Measurements from ENCODE around the gene CUX1.

CUX1 gene

DNA sequence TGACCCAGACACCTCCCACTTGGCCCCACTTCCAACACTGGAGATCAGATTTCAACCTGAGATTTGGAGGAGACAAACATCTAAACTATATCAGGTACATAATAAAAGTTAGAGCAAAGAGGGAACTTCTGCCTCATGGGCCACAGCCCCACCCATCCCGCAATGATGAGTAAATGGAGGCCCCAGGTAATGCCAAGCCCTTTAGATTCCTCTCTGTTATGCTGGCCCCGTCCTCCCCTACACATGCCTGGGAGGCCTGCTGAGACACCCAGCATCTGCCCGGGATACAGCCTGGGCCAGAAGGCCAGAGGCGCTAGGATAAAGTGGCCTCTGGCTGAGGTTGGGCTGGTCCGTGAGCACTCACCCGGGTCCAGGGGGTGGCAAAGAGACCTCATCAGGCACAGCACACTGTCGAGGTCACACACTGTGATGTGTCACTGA, 283.7 kb downstream of the CUX1 start:
- no peak for DNase-seq (ENCODE audit: low read depth)
- TF ChIP-seq CTCF (IDR thresholded peaks at IDR 0.05; ENCODE audit: control insufficient read depth, insufficient read depth, low read depth, low read length, missing control alignments): no peak
- H3K4me3 ChIP-seq (ENCODE audit: control insufficient read depth, low read depth, low read length): no peak overlapping the region

GRCh38 chr7:102101926-102102325, 284.5 kb downstream of the CUX1 start:
- H3K4me3 ChIP-seq (ENCODE audit: control insufficient read depth, low read depth, low read length): no peak overlapping the region
- DNase-seq (ENCODE audit: low read depth): no peak
- no peak for TF ChIP-seq CTCF (IDR thresholded peaks at IDR 0.05; ENCODE audit: control insufficient read depth, insufficient read depth, low read depth, low read length, missing control alignments)

DNA sequence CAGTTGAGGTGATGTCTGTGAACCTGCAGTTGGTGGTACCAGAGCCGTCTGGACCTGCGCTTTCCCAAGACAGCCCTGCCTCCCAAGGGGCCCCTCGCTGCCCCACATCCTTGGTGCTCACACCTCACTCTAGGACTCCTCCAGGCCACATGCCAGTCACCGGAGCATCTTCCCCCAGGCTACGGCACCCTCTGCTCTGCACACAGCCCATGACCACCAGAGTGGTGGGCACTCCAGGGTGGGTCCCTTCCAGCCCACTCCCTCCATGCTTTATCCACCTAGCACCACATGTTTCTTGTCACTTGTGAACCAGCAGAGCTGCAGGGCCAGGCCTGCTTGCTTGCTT, 285.6 kb downstream of the CUX1 start:
- DNase-seq (ENCODE audit: low read depth): no peak
- no peak overlapping the region for H3K4me3 ChIP-seq (ENCODE audit: control insufficient read depth, low read depth, low read length)
- TF ChIP-seq CTCF (IDR thresholded peaks at IDR 0.05; ENCODE audit: control insufficient read depth, insufficient read depth, low read depth, low read length, missing control alignments): no peak

GRCh38 chr7:102104245-102104644, 286.8 kb downstream of the CUX1 start:
- TF ChIP-seq CTCF (IDR thresholded peaks at IDR 0.05; ENCODE audit: control insufficient read depth, insufficient read depth, low read depth, low read length, missing control alignments): no peak
- H3K4me3 ChIP-seq (ENCODE audit: control insufficient read depth, low read depth, low read length): no peak overlapping the region
- DNase-seq (ENCODE audit: low read depth): no peak

- no peak for DNase-seq (ENCODE audit: low read depth)
- no peak for TF ChIP-seq CTCF (IDR thresholded peaks at IDR 0.05; ENCODE audit: control insufficient read depth, insufficient read depth, low read depth, low read length, missing control alignments)
- no peak overlapping the region for H3K4me3 ChIP-seq (ENCODE audit: control insufficient read depth, low read depth, low read length)
These were observed 289.2 kb downstream of the CUX1 start for GRCh38 chr7:102106625-102107024.

GRCh38 chr7:102107474-102108104, 290.2 kb downstream of the CUX1 start:
- TF ChIP-seq CTCF (IDR thresholded peaks at IDR 0.05; ENCODE audit: control insufficient read depth, insufficient read depth, low read depth, low read length, missing control alignments): no peak
- no peak for DNase-seq (ENCODE audit: low read depth)
- H3K4me3 ChIP-seq (ENCODE audit: control insufficient read depth, low read depth, low read length): no peak overlapping the region
